ENCODE measurements around the gene CSAD. TPM values are rescaled to one million over a fixed set of nuclear protein-coding genes. Genes with fewer than 3 reads are reported as not detected.
"Not testable (repeated sequence)": the region's sequence is repeated elsewhere in the genome, so short reads cannot be mapped to it uniquely, and the experiment has no call there.

Gene CSAD
- total RNA-seq, 1 donor from 2014 or later, result 44.9 TPM

- no peak overlapping the region for H3K27ac ChIP-seq
- no peak for TF ChIP-seq POLR2AphosphoS5 (IDR thresholded peaks at IDR 0.05; ENCODE audit: insufficient read depth in 1 of 2, low read depth in 1 of 2)
- TF ChIP-seq POLR2A (IDR thresholded peaks at IDR 0.05), result no peak
- no peak for TF ChIP-seq CTCF (IDR thresholded peaks at IDR 0.05)
- H3K4me1 ChIP-seq, result peaks cover 5% of the 10 kb centered on the region
- peaks cover 0 to 5% of the 10 kb centered on the region in 2 donors for H3K36me3 ChIP-seq
- H3K4me3 ChIP-seq, result no peak overlapping the region
- intact Hi-C loops (cut with DNase I), result no loop called here
- no peaks in the 10 kb centered on the region for H3K27me3 ChIP-seq
- H3K9me3 ChIP-seq, result no peaks in the 10 kb centered on the region
- DNase-seq (ENCODE audit: extremely low spot score in 2 of 2), result no peak
These were observed 13.9 kb downstream of the CSAD start for GRCh38 chr12:53166837-53167236.

GRCh38 chr12:53163008-53163407 is 17.7 kb downstream of the CSAD start:
- DNase-seq (ENCODE audit: extremely low spot score in 2 of 2); H3K27ac ChIP-seq; H3K9me3 ChIP-seq; H3K36me3 ChIP-seq; H3K4me1 ChIP-seq; H3K4me3 ChIP-seq; H3K27me3 ChIP-seq; intact Hi-C loops (cut with DNase I): not testable (repeated sequence)

- H3K27ac ChIP-seq, result no peak overlapping the region
These were observed 19.4 kb downstream of the CSAD start for GRCh38 chr12:53161119-53161911.

GRCh38 chr12:53160673-53161072 is 20.1 kb downstream of the CSAD start:
- H3K9me3 ChIP-seq, result no peaks in the 10 kb centered on the region
- no peaks in the 10 kb centered on the region for H3K27me3 ChIP-seq
- TF ChIP-seq POLR2AphosphoS5 (IDR thresholded peaks at IDR 0.05; ENCODE audit: insufficient read depth in 1 of 2, low read depth in 1 of 2) (no peak), POLR2A (IDR thresholded peaks at IDR 0.05) (no peak), CTCF (IDR thresholded peaks at IDR 0.05) (no peak)
- H3K36me3 ChIP-seq, result peaks cover 0 to 5% of the 10 kb centered on the region in 2 donors
- no peak overlapping the region for H3K27ac ChIP-seq
- DNase-seq (ENCODE audit: extremely low spot score in 2 of 2), result no peak
- H3K4me3 ChIP-seq, result no peak overlapping the region
- intact Hi-C loops (cut with DNase I), result no loop called here
- H3K4me1 ChIP-seq, result no peaks in the 10 kb centered on the region

More at GRCh38 chr12:53161119-53161911, 19.4 kb downstream of the CSAD start:
- intact Hi-C loops (cut with DNase I), result no loop called here
- Histone ChIP-seq H3K9me3 (no peaks in the 10 kb centered on the region), H3K4me3 (no peak overlapping the region), H3K27me3 (no peaks in the 10 kb centered on the region), H3K4me1 (no peaks in the 10 kb centered on the region), H3K36me3 (peaks cover 0 to 5% of the 10 kb centered on the region in 2 donors)
- TF ChIP-seq POLR2AphosphoS5 (IDR thresholded peaks at IDR 0.05; ENCODE audit: insufficient read depth in 1 of 2, low read depth in 1 of 2), result no peak
- DNase-seq (ENCODE audit: extremely low spot score in 2 of 2), result no peak

- intact Hi-C loops (cut with DNase I), result loop anchor here (5.0 kb wide), 1 partner anchor 37 kb away; no protein-coding TSS in a partner anchor
- Histone ChIP-seq H3K27ac (no peak overlapping the region), H3K4me1 (no peaks in the 10 kb centered on the region), H3K36me3 (peaks cover 0 to 5% of the 10 kb centered on the region in 2 donors), H3K9me3 (no peaks in the 10 kb centered on the region), H3K4me3 (no peak overlapping the region), H3K27me3 (no peaks in the 10 kb centered on the region)
- TF ChIP-seq POLR2A (IDR thresholded peaks at IDR 0.05) (no peak), POLR2AphosphoS5 (IDR thresholded peaks at IDR 0.05; ENCODE audit: insufficient read depth in 1 of 2, low read depth in 1 of 2) (no peak), CTCF (IDR thresholded peaks at IDR 0.05) (no peak)
- DNase-seq (ENCODE audit: extremely low spot score in 2 of 2), result no peak
These were observed 20.7 kb downstream of the CSAD start for GRCh38 chr12:53160000-53160399.

GRCh38 chr12:53159195-53159839 is 21.4 kb downstream of the CSAD start:
- Histone ChIP-seq H3K9me3 (no peaks in the 10 kb centered on the region), H3K27me3 (no peaks in the 10 kb centered on the region), H3K36me3 (peaks cover 0 to 3% of the 10 kb centered on the region in 2 donors), H3K27ac (no peak overlapping the region), H3K4me3 (no peak overlapping the region), H3K4me1 (no peaks in the 10 kb centered on the region)
- TF ChIP-seq POLR2A (IDR thresholded peaks at IDR 0.05) (no peak), POLR2AphosphoS5 (IDR thresholded peaks at IDR 0.05; ENCODE audit: insufficient read depth in 1 of 2, low read depth in 1 of 2) (peak in 1 of 2 donors; percentile 28), CTCF (IDR thresholded peaks at IDR 0.05) (peak; percentile 88 to 96 (median 93))
- no peak for DNase-seq (ENCODE audit: extremely low spot score in 2 of 2)
- intact Hi-C loops (cut with DNase I), result loop anchor here (5.0 kb wide), 1 partner anchor 38 kb away; no protein-coding TSS in a partner anchor
